ENCODE data around the gene BRI3BP. TPM values are rescaled to one million over a fixed set of nuclear protein-coding genes. Genes with fewer than 3 reads are reported as not detected.

BRI3BP gene
- polyA plus RNA-seq, 3 donors, result 4.4 to 6.9 (median 5.0) TPM

- no peak overlapping the region for H3K4me2 ChIP-seq (replicated peaks; ENCODE audit: extremely low read depth, low read length, poor library complexity, severe bottlenecking)
- intact Hi-C loops (cut with micrococcal nuclease), result no loop called here
- H3K4me3 Mint-ChIP-seq, result no peak overlapping the region
- H4K20me1 ChIP-seq (ENCODE audit: insufficient read depth, low read length), result no peaks in the 10 kb centered on the region
- H3K27ac Mint-ChIP-seq, result no peak overlapping the region
- H3K4me1 Mint-ChIP-seq, result peaks cover 12% of the 10 kb centered on the region
- no peak overlapping the region for H3K9ac ChIP-seq (ENCODE audit: insufficient read depth, low read length, poor library complexity, severe bottlenecking)
- H3K9me3 ChIP-seq (replicated peaks in 1 of 2; ENCODE audit: control insufficient read depth in 1 of 2, insufficient read depth in 1 of 2, low read length in 2 of 2), result no peaks in the 10 kb centered on the region
- TF ChIP-seq CTCF (IDR thresholded peaks at IDR 0.05), result no peak
- H3K4me1 ChIP-seq (ENCODE audit: control insufficient read depth in 1 of 2, insufficient read depth in 2 of 2, low read length in 2 of 2), result peaks cover 3 to 5% of the 10 kb centered on the region in 2 donors
- H3K4me3 ChIP-seq (replicated peaks in 1 of 3; ENCODE audit: low read depth in 2 of 3, low read length in 3 of 3), result no peak overlapping the region
- DNase-seq, result no peak
- peaks cover 10 to 17% of the 10 kb centered on the region in 2 donors for H3K36me3 Mint-ChIP-seq
- H2AFZ ChIP-seq (ENCODE audit: insufficient read depth, low read depth, low read length, poor library complexity, severe bottlenecking), result no peak overlapping the region
- WGBS (ENCODE audit: insufficient coverage), result 97% methylated on average over 7 of the region's 11 CpGs
- H3K27me3 Mint-ChIP-seq (ENCODE audit: low read depth in 3 of 3), result peaks cover 0 to 3% (median 0%) of the 10 kb centered on the region in 3 donors
- no peaks in the 10 kb centered on the region for H3K36me3 ChIP-seq (replicated peaks in 1 of 2; ENCODE audit: control insufficient read depth in 1 of 2, insufficient read depth in 2 of 2, low read length in 2 of 2)
- no peaks in the 10 kb centered on the region for H3K27me3 ChIP-seq (ENCODE audit: control insufficient read depth in 2 of 2, insufficient read depth in 2 of 2, low read length in 2 of 2)
- H3K27ac ChIP-seq (ENCODE audit: low read depth in 1 of 2, low read length in 2 of 2), result no peak overlapping the region
- H3K9me3 Mint-ChIP-seq, result peaks cover 0 to under 1% (median 0%) of the 10 kb centered on the region in 7 donors
- H3K79me2 ChIP-seq (ENCODE audit: insufficient read depth, low read length), result no peaks in the 10 kb centered on the region
Observed at GRCh38 chr12:125070661-125071390, 77.4 kb downstream of the BRI3BP start.

- intact Hi-C loops (cut with micrococcal nuclease), result no loop called here
- H3K27me3 ChIP-seq (ENCODE audit: control insufficient read depth in 2 of 2, insufficient read depth in 2 of 2, low read length in 2 of 2), result no peaks in the 10 kb centered on the region
Observed at GRCh38 chr12:125071456-125071855, 78.0 kb downstream of the BRI3BP start.

More at GRCh38 chr12:125071456-125071855, 78.0 kb downstream of the BRI3BP start:
- no peaks in the 10 kb centered on the region for H3K9me3 ChIP-seq (replicated peaks in 1 of 2; ENCODE audit: control insufficient read depth in 1 of 2, insufficient read depth in 1 of 2, low read length in 2 of 2)
- no peaks in the 10 kb centered on the region for H3K4me1 ChIP-seq (ENCODE audit: control insufficient read depth in 1 of 2, insufficient read depth in 2 of 2, low read length in 2 of 2)
- Mint-ChIP-seq H3K4me3 (no peak overlapping the region), H3K27ac (peak overlapping the region in 2 of 7 donors; percentile 43 to 45), H3K4me1 (peaks cover 6% of the 10 kb centered on the region), H3K9me3 (no peaks in the 10 kb centered on the region), H3K27me3 (ENCODE audit: low read depth in 3 of 3) (no peaks in the 10 kb centered on the region), H3K36me3 (peaks cover 16 to 23% of the 10 kb centered on the region in 2 donors)
- no peak overlapping the region for H3K4me2 ChIP-seq (replicated peaks; ENCODE audit: extremely low read depth, low read length, poor library complexity, severe bottlenecking)
- peaks cover 0 to 4% of the 10 kb centered on the region in 2 donors for H3K36me3 ChIP-seq (replicated peaks in 1 of 2; ENCODE audit: control insufficient read depth in 1 of 2, insufficient read depth in 2 of 2, low read length in 2 of 2)
- no peaks in the 10 kb centered on the region for H3K79me2 ChIP-seq (ENCODE audit: insufficient read depth, low read length)
- TF ChIP-seq CTCF (IDR thresholded peaks at IDR 0.05), result no peak
- no peak for DNase-seq
- 99% methylated on average over 11 of the region's 12 CpGs for WGBS (ENCODE audit: insufficient coverage)
- no peak overlapping the region for H3K9ac ChIP-seq (ENCODE audit: insufficient read depth, low read length, poor library complexity, severe bottlenecking)
- H3K4me3 ChIP-seq (replicated peaks in 1 of 3; ENCODE audit: low read depth in 2 of 3, low read length in 3 of 3), result no peak overlapping the region
- H4K20me1 ChIP-seq (ENCODE audit: insufficient read depth, low read length), result no peaks in the 10 kb centered on the region
- H2AFZ ChIP-seq (ENCODE audit: insufficient read depth, low read depth, low read length, poor library complexity, severe bottlenecking), result no peak overlapping the region
- H3K27ac ChIP-seq (ENCODE audit: low read depth in 1 of 2, low read length in 2 of 2), result no peak overlapping the region
